Measurements from ENCODE around the gene MCM3AP. TPM values are rescaled to one million over a fixed set of nuclear protein-coding genes. Genes with fewer than 3 reads are reported as not detected.

The MCM3AP gene
- total and polyA plus RNA-seq, 9 of the 15 experiments (the other 6 are each of a cell fraction or from before 2014, with no cell fraction given), result 6.5 to 179 (median 69.6) TPM

DNA sequence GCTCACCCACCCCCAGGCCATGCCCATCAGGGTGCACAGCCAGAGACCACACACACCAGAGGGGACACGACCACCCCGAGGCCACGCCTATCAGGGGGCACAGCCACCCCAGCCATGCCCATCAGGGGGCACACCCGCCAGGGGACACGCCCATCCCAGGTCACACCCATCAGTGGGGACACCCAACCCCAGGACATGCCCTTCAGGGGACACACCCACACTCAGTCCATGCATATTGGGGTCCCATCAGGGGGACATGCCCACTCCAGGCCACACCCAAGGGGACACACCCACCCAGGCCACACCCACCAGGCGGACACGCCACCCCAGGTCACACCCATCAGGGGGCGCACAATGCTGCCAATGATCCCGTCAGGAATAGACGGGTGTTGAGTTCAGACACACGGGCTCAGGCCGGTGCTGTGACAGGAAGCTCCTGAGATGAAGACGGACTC is 20.7 kb downstream of the MCM3AP start (continued):
- no peak for TF ChIP-seq ZNF143 (CRISPR knock-in tag; IDR thresholded peaks at IDR 0.05)
- no peak for TF ChIP-seq PRMT5 (CRISPR knock-in tag; IDR thresholded peaks at IDR 0.05)
- no peak for TF ChIP-seq CAMTA2 (CRISPR knock-in tag; conservative IDR thresholded peaks at IDR 0.05)
- TF ChIP-seq, protein P1, sequence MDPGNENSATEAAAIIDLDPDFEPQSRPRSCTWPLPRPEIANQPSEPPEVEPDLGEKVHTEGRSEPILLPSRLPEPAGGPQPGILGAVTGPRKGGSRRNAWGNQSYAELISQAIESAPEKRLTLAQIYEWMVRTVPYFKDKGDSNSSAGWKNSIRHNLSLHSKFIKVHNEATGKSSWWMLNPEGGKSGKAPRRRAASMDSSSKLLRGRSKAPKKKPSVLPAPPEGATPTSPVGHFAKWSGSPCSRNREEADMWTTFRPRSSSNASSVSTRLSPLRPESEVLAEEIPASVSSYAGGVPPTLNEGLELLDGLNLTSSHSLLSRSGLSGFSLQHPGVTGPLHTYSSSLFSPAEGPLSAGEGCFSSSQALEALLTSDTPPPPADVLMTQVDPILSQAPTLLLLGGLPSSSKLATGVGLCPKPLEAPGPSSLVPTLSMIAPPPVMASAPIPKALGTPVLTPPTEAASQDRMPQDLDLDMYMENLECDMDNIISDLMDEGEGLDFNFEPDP (CRISPR knock-in tag; IDR thresholded peaks at IDR 0.05), result no peak
- TF ChIP-seq KLF13 (tag; IDR thresholded peaks at IDR 0.05; ENCODE audit: borderline replicate concordance, low read depth), result peak; percentile 90
- TF ChIP-seq ZEB2 (IDR thresholded peaks at IDR 0.05), result no peak
- no peak for TF ChIP-seq CEBPG (CRISPR knock-in tag; IDR thresholded peaks at IDR 0.05)
- no peak for TF ChIP-seq CEBPG (tag; conservative IDR thresholded peaks at IDR 0.05 in 1 of 2, IDR thresholded peaks at IDR 0.05 in 1 of 2)
- 0 out of 4 replicates have a peak, but pooled peaks of 1 of the 2 experiments have one; percentile 19 for TF ChIP-seq MAZ (CRISPR knock-in tag; conservative IDR thresholded peaks at IDR 0.05 in 1 of 2, IDR thresholded peaks at IDR 0.05 in 1 of 2)
- TF ChIP-seq MCM3 (IDR thresholded peaks at IDR 0.05), result no peak
- no peak for TF ChIP-seq GATA2 (CRISPR knock-in tag; IDR thresholded peaks at IDR 0.05)
- TF ChIP-seq RBM17 (IDR thresholded peaks at IDR 0.05; ENCODE audit: borderline replicate concordance, low read depth, low read length), result no peak
- no peak for TF ChIP-seq MEF2D (tag; conservative IDR thresholded peaks at IDR 0.05; ENCODE audit: low read depth)
- TF ChIP-seq TFAP4 (CRISPR knock-in tag; IDR thresholded peaks at IDR 0.05; ENCODE audit: borderline replicate concordance), result 0 out of 2 replicates have a peak, but pooled peaks have one; percentile 34
- TF ChIP-seq ARID3B (CRISPR knock-in tag; IDR thresholded peaks at IDR 0.05; ENCODE audit: borderline replicate concordance), result no peak
- no peak for TF ChIP-seq AFF4 (CRISPR knock-in tag; IDR thresholded peaks at IDR 0.05)
- no peak for TF ChIP-seq TAF7 (tag; IDR thresholded peaks at IDR 0.05)
- no peak for TF ChIP-seq IFI16 (CRISPR knock-in tag; IDR thresholded peaks at IDR 0.05)
- no peak for TF ChIP-seq DACH1 (IDR thresholded peaks at IDR 0.05; ENCODE audit: partially characterized antibody)
- TF ChIP-seq RAD21 (CRISPR knock-in tag; conservative IDR thresholded peaks at IDR 0.05 in 1 of 2, IDR thresholded peaks at IDR 0.05 in 1 of 2), result peak in 1 of 2 experiments; percentile 24; a peak in 1 of 4 replicates
- TF ChIP-seq ZNF76 (CRISPR knock-in tag; IDR thresholded peaks at IDR 0.05; ENCODE audit: borderline replicate concordance), result no peak
- no peak for TF ChIP-seq HNRNPUL1 (IDR thresholded peaks at IDR 0.05; ENCODE audit: low read length)

All from K562 (cell line).